Measurements from ENCODE around the gene PPP6R3.
"Not testable (repeated sequence)": the region's sequence is repeated elsewhere in the genome, so short reads cannot be mapped to it uniquely, and the experiment has no call there.

The PPP6R3 gene

DNA sequence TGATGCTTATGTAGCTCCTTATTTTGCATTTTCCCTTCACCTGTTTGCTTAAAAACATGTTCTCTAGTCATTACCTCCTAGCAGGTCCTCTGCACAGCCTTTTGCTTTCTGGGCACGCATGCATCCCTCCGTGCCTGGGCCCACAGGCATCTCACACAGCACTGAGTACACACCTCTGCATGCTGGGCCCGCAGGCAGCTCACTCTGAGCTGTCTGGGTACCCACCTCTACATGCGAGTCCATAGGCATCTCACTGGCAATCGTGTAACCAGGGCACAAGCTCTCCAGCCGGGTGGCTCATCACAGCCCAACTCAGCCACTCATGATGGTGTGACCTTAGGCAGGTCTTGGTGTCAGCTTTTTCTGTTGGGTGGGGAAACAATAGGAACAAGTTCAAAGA is 155.1 kb downstream of the PPP6R3 start:
- no peak for TF ChIP-seq ZNF274 (IDR thresholded peaks at IDR 0.05; ENCODE audit: low read depth, low read length)
- H3K4me3 ChIP-seq (ENCODE audit: low read length): no peak overlapping the region

GRCh38 chr11:68617925-68618809 is 157.6 kb downstream of the PPP6R3 start:
- no peak overlapping the region for H3K4me3 ChIP-seq (ENCODE audit: low read length)
- TF ChIP-seq ZNF274 (IDR thresholded peaks at IDR 0.05; ENCODE audit: low read depth, low read length): no peak

DNA sequence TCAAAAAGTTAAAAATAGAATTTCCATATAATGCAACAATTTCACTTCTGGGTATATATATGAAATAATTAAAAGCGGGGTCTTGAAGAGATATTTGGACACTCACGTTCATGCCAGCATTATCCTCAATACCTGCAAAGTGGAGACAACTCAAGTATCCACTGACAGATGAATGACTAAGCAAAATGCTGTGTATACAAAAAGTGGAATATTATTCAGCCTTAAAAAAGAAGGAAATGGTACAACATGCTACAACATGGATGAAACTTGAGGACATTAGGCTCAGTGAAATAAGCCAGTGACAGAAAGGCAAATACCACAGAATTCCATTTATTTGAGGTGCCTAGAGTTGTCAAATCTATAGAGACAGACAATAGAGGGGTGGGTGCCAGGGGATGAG is 161.3 kb downstream of the PPP6R3 start:
- H3K4me3 ChIP-seq (ENCODE audit: low read length): no peak overlapping the region
- TF ChIP-seq ZNF274 (IDR thresholded peaks at IDR 0.05; ENCODE audit: low read depth, low read length): no peak

- H3K4me3 ChIP-seq (ENCODE audit: low read length): not testable (repeated sequence)
Measured at GRCh38 chr11:68623706-68624105, 163.2 kb downstream of the PPP6R3 start.

- H3K4me3 ChIP-seq (ENCODE audit: low read length): not testable (repeated sequence)
Measured at GRCh38 chr11:68625069-68625468, 164.5 kb downstream of the PPP6R3 start.

DNA sequence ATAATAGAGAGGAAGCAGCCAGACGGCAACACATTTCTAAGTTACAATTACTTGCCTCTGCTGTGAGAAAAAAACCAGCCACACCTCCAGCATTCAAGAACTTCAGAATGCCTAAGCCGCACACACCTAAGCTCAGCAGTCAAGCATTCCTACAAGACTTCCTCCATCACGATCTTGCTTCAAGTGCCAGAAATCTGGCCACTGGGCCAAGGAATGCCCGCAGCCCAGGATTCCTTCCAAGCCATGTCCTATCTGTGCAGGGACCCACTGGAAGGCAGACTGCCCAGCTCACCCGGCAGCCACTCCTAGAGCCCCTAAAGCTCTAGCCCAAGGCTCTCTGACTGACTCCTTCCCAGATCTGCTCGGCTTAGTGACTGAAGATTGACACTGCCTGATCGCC is 165.7 kb downstream of the PPP6R3 start:
- not testable (repeated sequence) for H3K4me3 ChIP-seq (ENCODE audit: low read length)

DNA sequence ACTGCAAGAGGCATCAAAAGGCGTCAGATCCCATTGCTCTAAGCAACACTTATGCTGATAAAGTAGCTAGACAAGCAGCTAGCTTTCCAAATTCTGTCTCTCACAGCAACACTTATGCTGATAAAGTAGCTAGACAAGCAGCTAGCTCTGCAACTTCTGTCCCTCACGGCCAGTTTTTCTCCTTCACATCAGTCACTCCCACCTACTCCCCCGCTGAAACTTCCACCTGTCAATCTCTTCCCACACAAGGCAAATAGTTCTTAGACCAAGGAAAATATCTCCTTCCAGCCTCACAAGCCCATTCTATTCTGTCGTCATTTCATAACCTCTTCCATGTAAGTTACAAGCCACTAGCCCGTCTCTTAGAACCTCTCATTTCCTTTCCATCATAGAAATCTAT is 168.3 kb downstream of the PPP6R3 start:
- not testable (repeated sequence) for H3K4me3 ChIP-seq (ENCODE audit: low read length)

- H3K4me3 ChIP-seq (ENCODE audit: low read length): not testable (repeated sequence)
Measured at GRCh38 chr11:68632375-68632774, 171.8 kb downstream of the PPP6R3 start.

- no peak for TF ChIP-seq ZNF274 (IDR thresholded peaks at IDR 0.05; ENCODE audit: low read depth, low read length)
- no peak overlapping the region for H3K4me3 ChIP-seq (ENCODE audit: low read length)
Measured at GRCh38 chr11:68632802-68633201, 172.2 kb downstream of the PPP6R3 start.

GRCh38 chr11:68634606-68635005 is 174.1 kb downstream of the PPP6R3 start:
- H3K4me3 ChIP-seq (ENCODE audit: low read length): not testable (repeated sequence)

DNA sequence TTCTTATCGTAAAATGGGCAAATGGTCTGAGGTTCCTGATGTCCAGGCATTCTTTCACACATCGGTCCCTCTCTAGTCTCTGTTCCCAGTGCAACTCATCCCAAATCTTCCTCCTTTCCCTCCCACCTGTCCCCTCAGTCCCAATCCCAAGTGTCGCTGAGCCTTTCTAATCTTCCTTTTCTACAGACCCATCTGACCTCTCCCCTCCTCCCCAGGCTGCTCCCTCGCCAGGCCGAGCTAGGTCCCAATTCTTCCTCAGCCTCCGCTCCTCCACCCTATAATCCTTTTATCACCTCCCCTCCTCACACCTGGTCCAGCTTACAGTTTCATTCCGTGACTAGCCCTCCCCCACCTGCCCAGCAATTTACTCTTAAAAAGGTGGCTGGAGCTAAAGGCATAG is 174.6 kb downstream of the PPP6R3 start:
- H3K4me3 ChIP-seq (ENCODE audit: low read length): not testable (repeated sequence)

DNA sequence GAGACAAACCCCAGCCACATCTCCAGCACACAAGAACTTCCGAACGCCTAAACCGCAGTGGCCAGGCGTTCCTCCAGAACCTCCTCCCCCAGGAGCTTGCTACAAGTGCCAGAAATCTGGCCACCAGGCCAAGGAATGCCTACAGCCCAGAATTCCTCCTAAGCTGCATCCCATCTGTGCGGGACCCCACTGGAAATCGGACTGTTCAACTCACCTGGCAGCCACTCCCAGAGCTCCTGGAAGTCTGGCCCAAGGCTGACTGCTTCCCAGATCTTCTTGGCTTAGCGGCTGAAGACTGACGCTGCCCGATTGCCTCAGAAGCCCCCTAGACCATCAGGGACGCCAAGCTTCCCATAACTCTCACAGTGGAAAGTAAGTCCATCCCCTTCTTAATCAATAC is 175.3 kb downstream of the PPP6R3 start:
- H3K4me3 ChIP-seq (ENCODE audit: low read length): not testable (repeated sequence)

DNA sequence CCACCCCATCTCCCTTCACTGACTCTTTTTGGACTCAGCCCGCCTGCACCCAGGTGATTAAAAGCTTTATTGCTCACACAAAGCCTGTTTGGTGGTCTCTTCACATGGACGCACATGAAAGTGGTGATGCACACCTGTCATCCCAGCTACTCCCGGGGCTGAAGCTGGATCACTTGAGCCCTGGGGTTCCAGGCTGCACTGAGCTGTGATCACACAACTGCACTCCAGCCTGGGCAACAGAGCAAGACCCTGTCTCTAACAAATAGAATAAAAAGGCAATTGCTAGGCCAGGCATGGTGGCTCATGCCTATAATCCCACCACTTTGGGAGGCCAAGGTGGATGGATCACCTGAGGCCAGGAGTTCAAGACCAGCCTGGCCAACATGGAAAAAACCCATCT is 178.8 kb downstream of the PPP6R3 start:
- not testable (repeated sequence) for H3K4me3 ChIP-seq (ENCODE audit: low read length)

GRCh38 chr11:68641880-68642279 is 181.3 kb downstream of the PPP6R3 start:
- H3K4me3 ChIP-seq (ENCODE audit: low read length): no peak overlapping the region
- no peak for TF ChIP-seq ZNF274 (IDR thresholded peaks at IDR 0.05; ENCODE audit: low read depth, low read length)

DNA sequence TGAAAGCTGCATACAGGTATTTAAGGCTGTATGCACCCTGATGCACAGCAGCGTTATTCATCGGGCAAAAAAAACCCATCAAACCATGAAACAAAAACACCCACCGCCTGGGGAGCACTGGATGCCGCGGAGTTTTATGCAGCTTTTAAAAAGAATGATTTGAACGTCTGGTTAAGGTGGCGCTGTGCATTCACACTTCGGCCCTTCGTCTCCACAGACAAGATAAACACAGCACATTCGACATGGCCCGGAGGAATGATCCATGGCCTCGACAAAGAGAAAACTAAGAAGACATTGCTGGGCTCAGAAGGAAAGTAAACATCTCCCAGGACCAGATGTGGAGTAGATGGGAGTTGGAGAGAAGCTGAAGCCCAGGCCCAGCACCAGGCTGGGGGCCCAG is 183.0 kb downstream of the PPP6R3 start:
- no peak overlapping the region for H3K4me3 ChIP-seq (ENCODE audit: low read length)
- TF ChIP-seq ZNF274 (IDR thresholded peaks at IDR 0.05; ENCODE audit: low read depth, low read length): no peak

DNA sequence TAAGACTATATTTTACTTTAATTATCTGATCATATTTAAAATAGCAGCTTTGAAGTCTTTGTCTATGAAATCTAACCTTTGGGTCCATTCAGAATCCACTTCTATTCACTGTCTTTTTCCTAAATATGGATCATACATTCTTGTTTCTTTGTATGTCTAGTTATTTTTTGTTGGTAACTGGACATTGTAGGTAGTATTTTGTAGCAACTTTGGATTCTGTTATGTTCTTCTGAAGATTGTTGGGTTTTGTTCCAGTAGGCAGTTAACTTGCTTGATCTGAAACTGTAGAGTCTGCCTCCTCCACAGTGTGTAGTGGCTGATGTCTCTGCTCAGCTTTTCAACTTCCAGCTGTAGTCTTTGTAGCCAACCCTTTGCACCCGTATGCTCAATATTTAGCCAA is 186.3 kb downstream of the PPP6R3 start:
- H3K4me3 ChIP-seq (ENCODE audit: low read length): no peak overlapping the region
- TF ChIP-seq ZNF274 (IDR thresholded peaks at IDR 0.05; ENCODE audit: low read depth, low read length): no peak
